K562 (cell line): ENCODE results near the gene NEDD1. TPM values are rescaled to one million over a fixed set of nuclear protein-coding genes. Genes with fewer than 3 reads are reported as not detected.

ENCODE experiments used
- ATAC-seq: fragments of 200-7000 bp; cut with Tn5 transposase; 3 replicates; pipeline ENCODE4 v1.9.1; 2020; ENCODE audit warnings: moderate library complexity
- BruUV-seq: library from RNA; stranded (reverse); fragments of 400-500 nt; replicated peaks from 2 replicates; lab custom pipeline; 2021; lab: Mats Ljungman, UMichigan
- CTCF ChIA-PET: fragments of 300-600 bp; formaldehyde crosslinking; extraction: SDS; loops from one replicate; lab custom pipeline; 2021; ENCODE audit warnings: low intra/inter-chr PET ratio; lab: Yijun Ruan, JAX
- POLR2A ChIA-PET: fragments of 300-600, 350-650 bp; sonication (Branson Sonifier 250); formaldehyde crosslinking; extraction: SDS; loops from one replicate; lab custom pipeline; 2021; ENCODE audit warnings: antibody characterized with exemption, inconsistent platforms; lab: Yijun Ruan, JAX
- DNase-seq, 4 experiments: peaks; one replicate each; pipeline versions ENCODE4 v3.0.0 to v3.0.0-alpha.2; 2011 to 2018; ENCODE audit warnings: low spot score in 3 of 4, mixed read lengths in 3 of 4; ENCODE audit errors: extremely low read depth in 1 of 4
- FAIRE-seq: peaks from 2 replicates; lab custom pipeline; 2011; peaks lifted over from hg19 to GRCh38; lab: Jason Lieb, UNC
- H2AFZ ChIP-seq: 2 replicates; pipeline ENCODE4 v1.6.0; 2011; ENCODE audit warnings: low read depth, low read length, control low read depth, inconsistent platforms
- H3K27ac ChIP-seq: fragments of 200-600 bp; 3 replicates; pipeline ENCODE4 v1.8.0; 2011; ENCODE audit warnings: low read depth, mild to moderate bottlenecking, control low read depth, inconsistent platforms, low read length, moderate library complexity, mixed read lengths; ENCODE audit errors: extremely low read depth
- H3K27me3 ChIP-seq, 2 experiments: fragments of 300-600 bp in 1 of 2; 2 replicates in 1 of 2; 3 replicates in 1 of 2; pipeline versions ENCODE4 v1.6.0 to v1.8.0; 2011; ENCODE audit warnings: inconsistent platforms in 2 of 2, low read length in 2 of 2, mild to moderate bottlenecking in 1 of 2, mixed read lengths in 1 of 2, moderate library complexity in 1 of 2; ENCODE audit not compliant: control insufficient read depth in 2 of 2, insufficient read depth in 2 of 2
- H3K36me3 ChIP-seq: fragments of 300-600 bp; 3 replicates; pipeline ENCODE4 v1.8.0; 2011; ENCODE audit warnings: mild to moderate bottlenecking, low read length, inconsistent platforms; ENCODE audit not compliant: control insufficient read depth, insufficient read depth
- H3K4me1 ChIP-seq, 2 experiments: fragments of 200-600 bp in 1 of 2; replicated peaks in 1 of 2; 2 replicates in 1 of 2; 3 replicates in 1 of 2; pipeline versions ENCODE4 v1.5.1 to v1.8.0; 2011; ENCODE audit warnings: inconsistent platforms in 2 of 2, low read length in 2 of 2, mild to moderate bottlenecking in 1 of 2, mixed read lengths in 1 of 2, moderate library complexity in 1 of 2; ENCODE audit not compliant: control insufficient read depth in 2 of 2, insufficient read depth in 2 of 2
- H3K4me2 ChIP-seq: 2 replicates; pipeline ENCODE4 v1.6.1; 2011; ENCODE audit warnings: low read length, control low read depth, inconsistent platforms, mixed read lengths; ENCODE audit not compliant: insufficient read depth
- H3K4me3 ChIP-seq: fragments of 200-600 bp; sonication (generic), shearing (Covaris generic); 2 replicates; pipeline ENCODE4 v1.5.1; 2016; ENCODE audit warnings: control low read depth, inconsistent platforms
- H3K79me2 ChIP-seq: fragments of 200-600 bp; 3 replicates; pipeline ENCODE4 v1.8.0; 2011; ENCODE audit warnings: low read length, inconsistent platforms; ENCODE audit not compliant: control insufficient read depth, insufficient read depth
- H3K9ac ChIP-seq, 2 experiments: 2 replicates each; pipeline versions ENCODE4 v1.6.0 to v1.6.1; 2011; ENCODE audit warnings: low read depth in 2 of 2, low read length in 2 of 2, control low read depth in 1 of 2, inconsistent platforms in 1 of 2, mild to moderate bottlenecking in 1 of 2, mixed read lengths in 1 of 2; ENCODE audit not compliant: insufficient read depth in 1 of 2
- H3K9me1 ChIP-seq: one replicate; pipeline ENCODE4 v1.6.0; 2011; ENCODE audit warnings: inconsistent platforms, mild to moderate bottlenecking, low read length, moderate library complexity; ENCODE audit not compliant: control insufficient read depth, insufficient read depth
- H3K9me3 ChIP-seq: replicated peaks from 2 replicates; pipeline ENCODE4 v1.5.1; 2011; ENCODE audit warnings: low read depth, low read length, inconsistent platforms; ENCODE audit not compliant: control insufficient read depth, insufficient read depth
- H4K20me1 ChIP-seq: replicated peaks from 2 replicates; pipeline ENCODE4 v1.6.1; 2011; ENCODE audit warnings: low read length, inconsistent platforms, mixed read lengths; ENCODE audit not compliant: control insufficient read depth, insufficient read depth
- CBX8 ChIP-seq: fragments of 200-600 bp; sonication (generic); IDR thresholded peaks from 2 replicates; pipeline ENCODE4 v1.6.1; 2012; ENCODE audit warnings: borderline replicate concordance, mixed run types, low read depth, mild to moderate bottlenecking, moderate library complexity, mixed read lengths, low read length, control low read depth, inconsistent platforms; ENCODE audit not compliant: poor library complexity, severe bottlenecking; ENCODE audit errors: extremely low read depth
- PTTG1 ChIP-seq: fragments of 450-650 bp; IDR thresholded peaks from 2 replicates; pipeline ENCODE4 v1.6.1; 2016; ENCODE audit warnings: low read depth, mild to moderate bottlenecking, missing genetic modification characterization, missing compliant biosample characterization
- RBM22 ChIP-seq: fragments of 200-400 bp; formaldehyde crosslinking; IDR thresholded peaks from 2 replicates; pipeline ENCODE4 v1.6.1; 2018; ENCODE audit warnings: low read length, low read depth; ENCODE audit not compliant: poor library complexity, severe bottlenecking
- RBM25 ChIP-seq: fragments of 200-400 bp; formaldehyde crosslinking; IDR thresholded peaks from 2 replicates; pipeline ENCODE4 v1.6.1; 2018; ENCODE audit warnings: low read length, low read depth, moderate library complexity; ENCODE audit not compliant: severe bottlenecking
- RNF2 ChIP-seq: sonication (generic); IDR thresholded peaks from 2 replicates; pipeline ENCODE4 v1.6.1; 2016
- SIN3B ChIP-seq: fragments of 450-650 bp; IDR thresholded peaks from 2 replicates; pipeline ENCODE4 v1.6.1; 2017; ENCODE audit warnings: low read depth, mild to moderate bottlenecking, moderate library complexity
- SRSF9 ChIP-seq: fragments of 200-400 bp; formaldehyde crosslinking; IDR thresholded peaks from 2 replicates; pipeline ENCODE4 v1.6.1; 2017; ENCODE audit warnings: low read depth, low read length, borderline replicate concordance
- ZNF143 ChIP-seq: sonication (generic); formaldehyde crosslinking; IDR thresholded peaks from 2 replicates; pipeline ENCODE4 v1.9.0; 2022; ENCODE audit warnings: mild to moderate bottlenecking, missing genetic modification reagents
- ZNF561 ChIP-seq: fragments of 450-650 bp; formaldehyde crosslinking; conservative IDR thresholded peaks from 2 replicates; pipeline ENCODE4 v1.4.0; 2020; ENCODE audit warnings: mild to moderate bottlenecking, moderate library complexity
- ZZZ3 ChIP-seq: fragments of 450-650 bp; IDR thresholded peaks from 2 replicates; pipeline ENCODE4 v1.6.1; 2016; ENCODE audit warnings: antibody characterized with exemption, mild to moderate bottlenecking, moderate library complexity
- WGBS: fragments of 100-300 bp; shearing (Covaris generic); methylation state at CpG from one replicate; pipeline ENCODE4 v1.1.6; 2016; ENCODE audit warnings: low coverage, mixed read lengths; ENCODE audit not compliant: insufficient coverage; ENCODE audit errors: missing lambda C conversion rate; 5-methylcytosine and 5-hydroxymethylcytosine counted together
- in situ Hi-C: fragments of 300-500 bp; cut with MboI; formaldehyde crosslinking; loops from 4 replicates; pipeline ENCODE4 v1.15.0; 2018; ENCODE audit warnings: inconsistent platforms, mixed read lengths
- intact Hi-C: fragments of 100-400 bp; cut with micrococcal nuclease; formaldehyde crosslinking; loops from 2 replicates; pipeline ENCODE4 v1.14.2; 2022
- polyA plus RNA-seq, 8 experiments: library from polyadenylated mRNA; depleted of rRNA in 4 of 8; stranded (reverse) in 5 of 8; unstranded in 3 of 8; fragments of >200 nt; fragmentation: Nextera tagmentation in 2 of 8; fragmentation: Illumina TruSeq in 1 of 8; extraction: Ambion mirVana in 2 of 8; extraction: Trizol in 1 of 8; gene quantifications; 2 replicates each; pipeline versions ENCODE4 v1.2.1 to v1.2.3, GENCODE V29; 2011 to 2014; ENCODE audit warnings: inconsistent platforms in 1 of 8, missing spikeins in 1 of 8
- total RNA-seq, 7 experiments: library from RNA; depleted of rRNA in 6 of 7; stranded (reverse); fragments of >200 nt in 6 of 7; fragmentation: Illumina TruSeq in 2 of 7; extraction: Trizol in 2 of 7; gene quantifications; 2 replicates each; pipeline versions ENCODE4 v1.2.1 to v1.2.3, GENCODE V29; 2011 to 2021; ENCODE audit warnings: low replicate concordance in 1 of 7

The NEDD1 gene
- total and polyA plus RNA-seq, 9 of the 15 experiments (the other 6 are each of a cell fraction or from before 2014, with no cell fraction given), result 7.5 to 29.3 (median 14.8) TPM

DNA sequence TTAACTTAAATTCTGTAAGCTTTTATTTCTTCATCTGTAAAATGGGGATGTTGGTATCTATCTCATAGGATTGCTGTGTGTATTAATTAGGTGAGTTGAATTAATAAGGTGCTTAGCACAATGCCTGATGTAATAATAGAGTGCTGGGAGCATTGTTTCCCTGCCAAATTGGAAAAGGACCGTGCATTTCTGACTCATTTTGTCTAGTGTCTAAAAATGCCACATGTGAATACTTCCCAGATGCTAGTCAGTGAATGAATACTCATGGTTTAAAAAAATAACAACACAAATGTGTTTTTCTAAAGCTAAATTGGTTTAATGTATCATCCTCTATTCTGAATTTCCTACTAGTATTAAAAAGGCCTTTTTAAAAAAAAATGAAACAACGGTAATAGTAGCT, 45.4 kb upstream of the NEDD1 start (continued):
- TF ChIP-seq PTTG1 (tag) (no peak), CBX8 (no peak), SRSF9 (no peak), SIN3B (no peak), RNF2 (no peak), ZNF143 (no peak), ZNF561 (CRISPR knock-in tag) (no peak), RBM25 (no peak)

DNA sequence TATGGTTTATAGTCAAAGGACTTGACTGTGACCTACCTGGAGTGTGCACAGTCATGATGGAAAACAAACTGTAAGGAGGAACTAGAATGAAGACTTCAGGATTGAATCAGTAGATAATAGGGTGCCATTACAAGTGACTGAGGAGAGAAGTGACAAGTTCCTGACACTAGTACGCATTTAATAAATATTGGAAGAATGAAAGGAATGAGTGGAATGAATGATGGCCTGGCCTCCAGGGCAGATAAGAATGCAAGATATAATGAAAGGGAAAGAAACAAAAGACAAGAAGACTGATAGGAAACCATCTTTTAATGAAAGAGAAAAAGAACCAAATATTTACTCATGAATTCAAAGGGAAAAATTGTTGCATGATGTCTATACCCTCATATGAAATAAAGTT, 44.7 kb upstream of the NEDD1 start:
- intact Hi-C loops, result no loop called here
- WGBS, result 0% methylated on average over 1 of the region's 1 CpG
- no peak overlapping the region for H3K4me3 ChIP-seq
- H3K9me3 ChIP-seq, result no peaks in the 10 kb centered on the region
- no peak overlapping the region for H3K9ac ChIP-seq
- CTCF ChIA-PET, result no interaction called here
- H3K79me2 ChIP-seq, result no peaks in the 10 kb centered on the region
- H3K36me3 ChIP-seq, result no peaks in the 10 kb centered on the region
- no peak for TF ChIP-seq ZZZ3
- TF ChIP-seq RBM22, result no peak
- no peak overlapping the region for H3K27ac ChIP-seq
- H3K27me3 ChIP-seq, result no peaks in the 10 kb centered on the region
- no TSS peak for BruUV-seq
- in situ Hi-C loops, result no loop called here
- no peaks in the 10 kb centered on the region for H3K4me1 ChIP-seq
- DNase-seq (no peak), ATAC-seq (no peak), FAIRE-seq (no peak)
- H3K9me1 ChIP-seq, result no peaks in the 10 kb centered on the region
- no peak overlapping the region for H3K4me2 ChIP-seq
- POLR2A ChIA-PET, result interaction anchor here (1.0 kb wide), 1 partner anchor 12 kb away, joined by 4 read pairs; no protein-coding TSS in a partner anchor
- no peak overlapping the region for H2AFZ ChIP-seq
- no peaks in the 10 kb centered on the region for H4K20me1 ChIP-seq
